Measurements from ENCODE around the gene TJP1. TPM values are rescaled to one million over a fixed set of nuclear protein-coding genes. Genes with fewer than 3 reads are reported as not detected.
A peak's percentile ranks its signal among the peaks of the same experiment; 100 is the strongest.

The TJP1 gene
- total RNA-seq, 1 donor, result 86.9 TPM

DNA sequence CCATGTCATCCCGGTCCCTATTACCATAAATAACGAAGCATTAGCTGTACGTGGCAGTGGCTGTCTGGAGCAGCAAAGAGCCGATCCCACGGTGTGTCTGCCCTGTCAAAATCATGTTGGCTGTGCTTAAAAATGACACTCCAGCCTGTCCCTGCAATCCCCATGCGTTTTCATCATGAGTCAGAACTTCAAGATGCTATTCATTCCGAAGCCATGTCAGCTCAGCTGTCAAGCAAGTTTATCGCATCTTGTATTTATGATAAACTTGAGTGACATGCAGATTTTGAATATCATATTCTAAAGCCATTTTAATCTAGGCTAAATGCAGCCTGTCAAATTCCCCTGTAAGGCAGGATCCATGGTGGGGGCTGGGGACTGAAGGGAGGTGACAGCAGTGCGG, 152.4 kb downstream of the TJP1 start:
- H3K79me2 ChIP-seq (ENCODE audit: insufficient read depth, low read length), result no peaks in the 10 kb centered on the region
- DNase-seq (ENCODE audit: insufficient read length, low spot score, missing footprints), result no peak
- peaks cover 8% of the 10 kb centered on the region for H3K27me3 ChIP-seq (ENCODE audit: insufficient read depth, low read length)
- peaks cover 28% of the 10 kb centered on the region for H3K4me1 ChIP-seq (ENCODE audit: insufficient read depth, low read length)
- H3K4me2 ChIP-seq (ENCODE audit: insufficient read depth, low read length), result peak overlapping the region; percentile 77
- no peaks in the 10 kb centered on the region for H3K36me3 ChIP-seq (ENCODE audit: insufficient read depth, low read length)
- TF ChIP-seq, protein P1, sequence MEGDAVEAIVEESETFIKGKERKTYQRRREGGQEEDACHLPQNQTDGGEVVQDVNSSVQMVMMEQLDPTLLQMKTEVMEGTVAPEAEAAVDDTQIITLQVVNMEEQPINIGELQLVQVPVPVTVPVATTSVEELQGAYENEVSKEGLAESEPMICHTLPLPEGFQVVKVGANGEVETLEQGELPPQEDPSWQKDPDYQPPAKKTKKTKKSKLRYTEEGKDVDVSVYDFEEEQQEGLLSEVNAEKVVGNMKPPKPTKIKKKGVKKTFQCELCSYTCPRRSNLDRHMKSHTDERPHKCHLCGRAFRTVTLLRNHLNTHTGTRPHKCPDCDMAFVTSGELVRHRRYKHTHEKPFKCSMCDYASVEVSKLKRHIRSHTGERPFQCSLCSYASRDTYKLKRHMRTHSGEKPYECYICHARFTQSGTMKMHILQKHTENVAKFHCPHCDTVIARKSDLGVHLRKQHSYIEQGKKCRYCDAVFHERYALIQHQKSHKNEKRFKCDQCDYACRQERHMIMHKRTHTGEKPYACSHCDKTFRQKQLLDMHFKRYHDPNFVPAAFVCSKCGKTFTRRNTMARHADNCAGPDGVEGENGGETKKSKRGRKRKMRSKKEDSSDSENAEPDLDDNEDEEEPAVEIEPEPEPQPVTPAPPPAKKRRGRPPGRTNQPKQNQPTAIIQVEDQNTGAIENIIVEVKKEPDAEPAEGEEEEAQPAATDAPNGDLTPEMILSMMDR (IDR thresholded peaks at IDR 0.05; ENCODE audit: extremely low read depth, low read depth, low read length), result no peak
- H3K4me3 ChIP-seq (ENCODE audit: insufficient read depth, low read length), result no peak overlapping the region
- H4K20me1 ChIP-seq (ENCODE audit: insufficient read depth, low read length), result no peaks in the 10 kb centered on the region
- H2AFZ ChIP-seq (ENCODE audit: low read length), result no peak overlapping the region
- peak overlapping the region; percentile 96 for H3K27ac ChIP-seq (ENCODE audit: low read depth, low read length)
- H3K9me3 ChIP-seq (ENCODE audit: low read depth, low read length), result no peaks in the 10 kb centered on the region

DNA sequence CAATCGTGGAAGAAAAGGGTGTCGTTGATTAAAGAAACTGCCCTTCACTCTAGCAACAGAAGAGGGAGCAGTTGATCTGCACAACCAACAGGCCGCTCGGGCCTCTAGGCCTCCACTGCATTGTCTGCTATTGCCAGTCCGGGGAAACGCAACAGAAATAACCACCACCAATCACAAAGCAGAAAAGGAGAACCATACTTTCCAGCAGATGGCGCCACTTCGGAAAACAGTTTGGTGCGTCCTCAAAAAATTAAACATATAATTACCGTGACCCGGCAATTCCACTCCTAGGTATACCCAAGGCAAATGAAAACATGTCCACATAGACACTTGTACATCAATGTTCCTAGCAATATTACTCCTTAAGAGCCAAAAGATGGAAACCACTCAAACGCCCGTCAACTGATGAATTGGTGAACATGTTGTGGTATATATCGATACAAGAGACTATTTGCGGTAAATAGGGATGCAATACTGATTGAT, 154.1 kb downstream of the TJP1 start:
- Histone ChIP-seq H3K4me2 (ENCODE audit: insufficient read depth, low read length) (no peak overlapping the region), H3K4me1 (ENCODE audit: insufficient read depth, low read length) (peaks cover 28% of the 10 kb centered on the region), H3K79me2 (ENCODE audit: insufficient read depth, low read length) (no peaks in the 10 kb centered on the region), H3K27ac (ENCODE audit: low read depth, low read length) (no peak overlapping the region), H3K36me3 (ENCODE audit: insufficient read depth, low read length) (no peaks in the 10 kb centered on the region), H2AFZ (ENCODE audit: low read length) (no peak overlapping the region), H3K4me3 (ENCODE audit: insufficient read depth, low read length) (no peak overlapping the region), H3K9me3 (ENCODE audit: low read depth, low read length) (no peaks in the 10 kb centered on the region), H4K20me1 (ENCODE audit: insufficient read depth, low read length) (no peaks in the 10 kb centered on the region), H3K27me3 (ENCODE audit: insufficient read depth, low read length) (peaks cover 15% of the 10 kb centered on the region)
- DNase-seq (ENCODE audit: insufficient read length, low spot score, missing footprints), result peak; percentile 93
- TF ChIP-seq, protein P1 (IDR thresholded peaks at IDR 0.05; ENCODE audit: extremely low read depth, low read depth, low read length), result peak; percentile 99

DNA sequence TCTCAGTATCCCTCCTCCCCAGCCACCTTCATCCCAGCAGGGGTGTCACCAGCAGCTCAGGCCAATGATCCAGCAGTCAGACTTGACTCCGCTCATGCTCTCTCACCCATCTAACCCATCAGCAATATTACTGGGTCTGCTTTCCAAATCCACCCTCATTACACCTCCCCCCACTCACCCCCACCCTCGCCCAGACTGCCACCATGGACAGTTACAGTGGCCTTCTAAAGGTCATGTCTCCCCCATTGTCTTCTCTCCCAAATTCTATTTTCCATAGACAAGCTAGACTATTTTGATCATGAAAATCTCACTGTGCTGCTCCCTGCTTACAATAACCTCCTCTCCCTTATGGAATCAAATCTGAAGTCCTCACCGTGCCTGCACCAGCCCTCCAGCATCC, 156.0 kb downstream of the TJP1 start:
- H3K79me2 ChIP-seq (ENCODE audit: insufficient read depth, low read length), result no peaks in the 10 kb centered on the region
- H2AFZ ChIP-seq (ENCODE audit: low read length), result no peak overlapping the region
- H3K4me2 ChIP-seq (ENCODE audit: insufficient read depth, low read length), result no peak overlapping the region
- no peaks in the 10 kb centered on the region for H4K20me1 ChIP-seq (ENCODE audit: insufficient read depth, low read length)
- peaks cover 19% of the 10 kb centered on the region for H3K4me1 ChIP-seq (ENCODE audit: insufficient read depth, low read length)
- peaks cover 15% of the 10 kb centered on the region for H3K27me3 ChIP-seq (ENCODE audit: insufficient read depth, low read length)
- H3K9me3 ChIP-seq (ENCODE audit: low read depth, low read length), result no peaks in the 10 kb centered on the region
- H3K36me3 ChIP-seq (ENCODE audit: insufficient read depth, low read length), result no peaks in the 10 kb centered on the region
- no peak overlapping the region for H3K4me3 ChIP-seq (ENCODE audit: insufficient read depth, low read length)
- no peak overlapping the region for H3K27ac ChIP-seq (ENCODE audit: low read depth, low read length)
- TF ChIP-seq, protein P1 (IDR thresholded peaks at IDR 0.05; ENCODE audit: extremely low read depth, low read depth, low read length), result no peak
- no peak for DNase-seq (ENCODE audit: insufficient read length, low spot score, missing footprints)

DNA sequence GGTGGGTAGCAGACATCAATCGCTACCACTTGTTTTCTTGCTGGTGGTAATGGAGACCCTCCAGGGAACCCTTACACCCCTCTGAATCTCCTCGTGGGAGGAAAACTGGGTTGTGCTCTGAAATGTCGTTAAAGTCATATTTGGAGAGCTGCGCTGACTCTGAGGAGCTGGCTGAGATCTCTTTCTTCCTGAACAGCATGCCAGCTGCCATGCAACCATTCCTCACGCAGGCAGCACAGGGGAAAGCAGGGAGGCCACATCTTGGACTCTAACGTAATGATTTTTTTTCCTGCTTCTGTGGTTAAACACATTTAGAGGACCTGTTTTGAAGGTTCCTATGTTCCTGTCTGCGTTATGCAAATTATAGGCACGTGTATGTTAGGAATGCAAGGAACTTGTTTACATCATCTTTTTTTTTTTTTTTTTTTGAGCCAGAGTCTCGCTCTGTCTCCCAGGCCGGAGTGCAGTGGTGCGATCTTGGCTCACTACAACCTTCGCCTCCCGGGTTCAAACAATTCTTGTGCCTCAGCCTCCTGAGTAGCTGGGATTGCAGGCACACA, 156.7 kb downstream of the TJP1 start:
- TF ChIP-seq, protein P1 (IDR thresholded peaks at IDR 0.05; ENCODE audit: extremely low read depth, low read depth, low read length), result no peak
- DNase-seq (ENCODE audit: insufficient read length, low spot score, missing footprints), result no peak
- H3K27me3 ChIP-seq (ENCODE audit: insufficient read depth, low read length), result peaks cover 15% of the 10 kb centered on the region

More for the DNA sequence above, 156.7 kb downstream of the TJP1 start:
- H3K27ac ChIP-seq (ENCODE audit: low read depth, low read length), result no peak overlapping the region
- H3K9me3 ChIP-seq (ENCODE audit: low read depth, low read length), result no peaks in the 10 kb centered on the region
- peaks cover 11% of the 10 kb centered on the region for H3K4me1 ChIP-seq (ENCODE audit: insufficient read depth, low read length)
- no peaks in the 10 kb centered on the region for H3K36me3 ChIP-seq (ENCODE audit: insufficient read depth, low read length)
- no peaks in the 10 kb centered on the region for H4K20me1 ChIP-seq (ENCODE audit: insufficient read depth, low read length)
- H3K79me2 ChIP-seq (ENCODE audit: insufficient read depth, low read length), result no peaks in the 10 kb centered on the region
- no peak overlapping the region for H2AFZ ChIP-seq (ENCODE audit: low read length)
- no peak overlapping the region for H3K4me2 ChIP-seq (ENCODE audit: insufficient read depth, low read length)
- H3K4me3 ChIP-seq (ENCODE audit: insufficient read depth, low read length), result no peak overlapping the region

Measured in osteoblast (primary cell).